GM18868 (cell line): ENCODE data around the gene RLBP1.
A peak's percentile ranks its signal among the peaks of the same experiment; 100 is the strongest.

Source experiments
- ATAC-seq: cut with Tn5 transposase; IDR thresholded peaks from one replicate; pipeline ENCODE4 v1.9.1; 2021; ENCODE audit warnings: mild to moderate bottlenecking, moderate library complexity; ENCODE audit not compliant: unreplicated experiment

Gene RLBP1

GRCh38 chr15:89179966-89180875 is 41.2 kb downstream of the RLBP1 start:
- peak; percentile 69 for ATAC-seq

GRCh38 chr15:89178307-89178977 is 42.9 kb downstream of the RLBP1 start:
- ATAC-seq = no peak

GRCh38 chr15:89177633-89178306 is 43.6 kb downstream of the RLBP1 start:
- no peak for ATAC-seq

- no peak for ATAC-seq
These were observed 44.3 kb downstream of the RLBP1 start for GRCh38 chr15:89177116-89177515.

- ATAC-seq = no peak
These were observed 45.7 kb downstream of the RLBP1 start for GRCh38 chr15:89175617-89176191.

GRCh38 chr15:89174476-89174875 is 46.9 kb downstream of the RLBP1 start:
- ATAC-seq = no peak

- ATAC-seq = no peak
These were observed 48.5 kb downstream of the RLBP1 start for GRCh38 chr15:89172921-89173320.

GRCh38 chr15:89171136-89172072 is 50.0 kb downstream of the RLBP1 start:
- no peak for ATAC-seq

- ATAC-seq = no peak
These were observed 51.0 kb downstream of the RLBP1 start for GRCh38 chr15:89170364-89170763.

GRCh38 chr15:89168316-89168833 is 53.0 kb downstream of the RLBP1 start:
- no peak for ATAC-seq

GRCh38 chr15:89167267-89168176 is 53.9 kb downstream of the RLBP1 start:
- peak; percentile 75 for ATAC-seq

GRCh38 chr15:89165677-89166076 is 55.7 kb downstream of the RLBP1 start:
- no peak for ATAC-seq

- ATAC-seq = no peak
These were observed 56.6 kb downstream of the RLBP1 start for GRCh38 chr15:89164712-89165211.

- no peak for ATAC-seq
These were observed 57.9 kb downstream of the RLBP1 start for GRCh38 chr15:89163271-89164055.

- ATAC-seq = no peak
These were observed 59.7 kb downstream of the RLBP1 start for GRCh38 chr15:89161666-89162065.
